SK-N-SH (cell line): ENCODE data around the gene PGD. TPM values are rescaled to one million over a fixed set of nuclear protein-coding genes. Genes with fewer than 3 reads are reported as not detected.

ENCODE experiments used
- CTCF ChIA-PET: fragments of 300-600, 350-600 bp; formaldehyde crosslinking; extraction: SDS; loops from one replicate; lab custom pipeline; 2021; lab: Yijun Ruan, JAX
- POLR2A ChIA-PET: fragments of 350-600 bp; sonication (Branson Sonifier 250); formaldehyde crosslinking; extraction: SDS; loops from one replicate; lab custom pipeline; 2020; ENCODE audit warnings: antibody characterized with exemption, inconsistent platforms; lab: Yijun Ruan, JAX
- DNase-seq: peaks from one replicate; pipeline ENCODE4 v3.0.0; 2012
- H2AFZ ChIP-seq: fragments of 200-600 bp; sonication (generic); 2 replicates; pipeline ENCODE4 v1.8.1; 2016; ENCODE audit warnings: antibody characterized with exemption, mild to moderate bottlenecking, low read depth
- H3F3A ChIP-seq: fragments of 200-600 bp; sonication (generic); replicated peaks from 2 replicates; pipeline ENCODE3; 2016; ENCODE audit warnings: antibody characterized with exemption, mild to moderate bottlenecking; ENCODE audit not compliant: insufficient read depth
- H3K27ac ChIP-seq, 2 experiments: fragments of 200-500 bp in 1 of 2; fragments of 200-600 bp in 1 of 2; sonication (Bioruptor generic) in 1 of 2; sonication (generic), shearing (Covaris generic) in 1 of 2; 2 replicates each; pipeline versions ENCODE4 v1.5.1 to v1.6.1; 2014 to 2016; ENCODE audit warnings: low read depth in 2 of 2, inconsistent platforms in 1 of 2, low read length in 1 of 2, mild to moderate bottlenecking in 1 of 2, mixed read lengths in 1 of 2
- H3K27me3 ChIP-seq: fragments of 200-600 bp; sonication (generic), shearing (Covaris generic); 2 replicates; pipeline ENCODE4 v1.6.1; 2016; ENCODE audit warnings: mixed run types; ENCODE audit not compliant: insufficient read depth
- H3K36me3 ChIP-seq, 2 experiments: fragments of 200-500 bp in 1 of 2; fragments of 200-600 bp in 1 of 2; sonication (Bioruptor generic) in 1 of 2; sonication (generic) in 1 of 2; replicated peaks in 1 of 2; 2 replicates each; pipeline versions ENCODE3 to v1.5.1; 2014 to 2016; ENCODE audit warnings: low read length in 1 of 2, mild to moderate bottlenecking in 1 of 2; ENCODE audit not compliant: insufficient read depth in 2 of 2, control insufficient read depth in 1 of 2
- H3K4me1 ChIP-seq, 2 experiments: fragments of 200-500 bp in 1 of 2; fragments of 200-600 bp in 1 of 2; sonication (Bioruptor generic) in 1 of 2; sonication (generic), shearing (Covaris generic) in 1 of 2; 2 replicates each; pipeline versions ENCODE4 v1.5.1 to v1.6.1; 2014 to 2016; ENCODE audit warnings: low read depth in 1 of 2, low read length in 1 of 2, mixed run types in 1 of 2; ENCODE audit not compliant: insufficient read depth in 2 of 2, control insufficient read depth in 1 of 2
- H3K4me2 ChIP-seq: fragments of 200-600 bp; sonication (generic), shearing (Covaris generic); 2 replicates; pipeline ENCODE4 v1.6.1; 2017; ENCODE audit warnings: mixed run types
- H3K4me3 ChIP-seq, 2 experiments: fragments of 200-500 bp in 1 of 2; fragments of 200-600 bp in 1 of 2; sonication (Bioruptor generic) in 1 of 2; sonication (generic), shearing (Covaris generic) in 1 of 2; 2 replicates each; pipeline versions ENCODE4 v1.5.1 to v1.8.1; 2014 to 2016; ENCODE audit warnings: low read depth in 2 of 2, inconsistent platforms in 1 of 2, low read length in 1 of 2, mild to moderate bottlenecking in 1 of 2, mixed read lengths in 1 of 2, moderate library complexity in 1 of 2
- H3K79me2 ChIP-seq: fragments of 200-600 bp; sonication (generic); 2 replicates; pipeline ENCODE4 v1.8.1; 2017; ENCODE audit warnings: mild to moderate bottlenecking; ENCODE audit not compliant: insufficient read depth
- H3K9ac ChIP-seq: fragments of 200-600 bp; sonication (generic); 2 replicates; pipeline ENCODE4 v1.6.1; 2017; ENCODE audit warnings: mixed run types
- H3K9me2 ChIP-seq: fragments of 200-600 bp; sonication (generic); 2 replicates; pipeline ENCODE4 v1.6.1; 2017; ENCODE audit warnings: mixed run types
- H3K9me3 ChIP-seq: fragments of 200-600 bp; sonication (generic); 2 replicates; pipeline ENCODE4 v1.6.1; 2017; ENCODE audit warnings: mixed run types, mild to moderate bottlenecking, moderate library complexity
- H4K20me1 ChIP-seq: fragments of 200-600 bp; sonication (generic); 2 replicates; pipeline ENCODE4 v1.6.1; 2017; ENCODE audit warnings: mild to moderate bottlenecking, mixed run types; ENCODE audit not compliant: insufficient read depth
- CHD2 ChIP-seq: fragments of 150-350 bp; IDR thresholded peaks from 2 replicates; pipeline ENCODE4 v1.6.1; 2018; ENCODE audit warnings: low read length; ENCODE audit not compliant: partially characterized antibody
- ELF1 ChIP-seq: IDR thresholded peaks from 2 replicates; pipeline ENCODE4 v1.4.0; 2012
- EZH2phosphoT487 ChIP-seq: fragments of 200-600 bp; sonication (generic); IDR thresholded peaks from 2 replicates; pipeline ENCODE4 v1.6.1; 2017; ENCODE audit warnings: low read depth, mixed run types, mild to moderate bottlenecking, antibody characterized with exemption, moderate library complexity, borderline replicate concordance
- FOSL2 ChIP-seq: IDR thresholded peaks from 2 replicates; pipeline ENCODE4 v1.4.0; 2012; ENCODE audit warnings: low read depth, mild to moderate bottlenecking, moderate library complexity, borderline replicate concordance
- FOXJ3 ChIP-seq: sonication (generic); formaldehyde crosslinking; IDR thresholded peaks from 2 replicates; pipeline ENCODE4 v1.5.1; 2020; ENCODE audit warnings: mild to moderate bottlenecking, missing genetic modification reagents
- GABPA ChIP-seq: IDR thresholded peaks from 2 replicates; pipeline ENCODE4 v1.4.0; 2012; ENCODE audit warnings: low read depth, mild to moderate bottlenecking
- IRF3 ChIP-seq: fragments of 150-350 bp; IDR thresholded peaks from 2 replicates; pipeline ENCODE4 v1.6.1; 2016; ENCODE audit warnings: mild to moderate bottlenecking, low read depth, low read length
- NRF1 ChIP-seq: IDR thresholded peaks from 2 replicates; pipeline ENCODE4 v1.6.1; 2012; ENCODE audit warnings: low read depth, mild to moderate bottlenecking, low read length
- RCOR1 ChIP-seq: fragments of 150-350 bp; IDR thresholded peaks from 2 replicates; pipeline ENCODE4 v1.6.1; 2017; ENCODE audit warnings: antibody characterized with exemption, low read length
- REST ChIP-seq: IDR thresholded peaks from 2 replicates; pipeline ENCODE4 v1.6.1; 2012; ENCODE audit warnings: mild to moderate bottlenecking, low read depth, low read length, moderate library complexity
- RXRA ChIP-seq: IDR thresholded peaks from 2 replicates; pipeline ENCODE4 v1.4.0; 2012; ENCODE audit warnings: low read depth, mild to moderate bottlenecking, borderline replicate concordance
- SIN3A ChIP-seq: IDR thresholded peaks from 2 replicates; pipeline ENCODE4 v1.6.1; 2012; ENCODE audit warnings: low read depth, mild to moderate bottlenecking, low read length, moderate library complexity, borderline replicate concordance
- TEAD4 ChIP-seq: IDR thresholded peaks from 2 replicates; pipeline ENCODE4 v1.4.0; 2012; ENCODE audit warnings: mild to moderate bottlenecking, borderline replicate concordance; ENCODE audit not compliant: insufficient read depth
- USF1 ChIP-seq: IDR thresholded peaks from 2 replicates; pipeline ENCODE4 v1.4.0; 2012; ENCODE audit warnings: low read depth, borderline replicate concordance
- YY1 ChIP-seq: IDR thresholded peaks from 2 replicates; pipeline ENCODE4 v1.4.0; 2012; ENCODE audit warnings: low read depth, mild to moderate bottlenecking
- ZBTB33 ChIP-seq: IDR thresholded peaks from 2 replicates; pipeline ENCODE4 v1.4.0; 2012; ENCODE audit warnings: low read depth, borderline replicate concordance
- WGBS: methylation state at CpG from one replicate; pipeline ENCODE4 v1.1.6; 2017; ENCODE audit warnings: low lambda C conversion rate; 5-methylcytosine and 5-hydroxymethylcytosine counted together
- polyA plus RNA-seq, 3 experiments: library from polyadenylated mRNA; depleted of rRNA; stranded (reverse); fragments of >200 nt; gene quantifications; 2 replicates each; pipeline ENCODE4 v1.2.3, GENCODE V29; 2012

The PGD gene
- polyA plus RNA-seq, 1 of the 3 experiments (the other 2 are of a cell fraction), result 76.2 TPM

GRCh38 chr1:10438677-10439163 lies 39.9 kb downstream of the PGD start:
- H3K79me2 ChIP-seq, result no peaks in the 10 kb centered on the region
- WGBS, result 89% methylated on average over 7 of the region's 7 CpGs
- no peaks in the 10 kb centered on the region for H3K9me3 ChIP-seq
- H3K9ac ChIP-seq, result no peak overlapping the region
- peaks cover 0 to 5% of the 10 kb centered on the region in 2 experiments; a peak in 1 of 4 replicates for H3K4me1 ChIP-seq
- DNase-seq, result no peak
- CTCF ChIA-PET, result interaction anchor here (10.8 kb wide), 1 partner anchor 56 kb away, joined by 203 read pairs; no protein-coding TSS in a partner anchor
- H3K4me3 ChIP-seq, result no peak overlapping the region
- H2AFZ ChIP-seq, result no peak overlapping the region
- H3K27ac ChIP-seq, result no peak overlapping the region
- no peaks in the 10 kb centered on the region for H4K20me1 ChIP-seq
- TF ChIP-seq SIN3A (no peak), ZBTB33 (no peak), ELF1 (no peak), FOXJ3 (CRISPR knock-in tag) (no peak), CHD2 (no peak)
- peaks cover 3 to 5% of the 10 kb centered on the region in 2 experiments for H3K36me3 ChIP-seq
- no peaks in the 10 kb centered on the region for H3K9me2 ChIP-seq
- POLR2A ChIA-PET, result no interaction called here
- no peak overlapping the region for H3K4me2 ChIP-seq
- H3K27me3 ChIP-seq, result no peaks in the 10 kb centered on the region
- peaks cover 4% of the 10 kb centered on the region for H3F3A ChIP-seq

- no peaks in the 10 kb centered on the region for H4K20me1 ChIP-seq
- WGBS, result 97% methylated on average over 2 of the region's 2 CpGs
- no peaks in the 10 kb centered on the region for H3K79me2 ChIP-seq
- no peak overlapping the region for H3K4me3 ChIP-seq
- no peak overlapping the region for H3K9ac ChIP-seq
- ChIA-PET CTCF (no interaction called here), POLR2A (no interaction called here)
- DNase-seq, result no peak
- peaks cover 0 to 5% of the 10 kb centered on the region in 2 experiments; a peak in 1 of 4 replicates for H3K4me1 ChIP-seq
- no peak for TF ChIP-seq ZBTB33
- no peak for TF ChIP-seq RCOR1
- TF ChIP-seq CHD2, result no peak
- TF ChIP-seq GABPA, result no peak
- no peak for TF ChIP-seq YY1
- no peak for TF ChIP-seq FOSL2
- no peak for TF ChIP-seq IRF3
- TF ChIP-seq REST, result no peak
- no peak for TF ChIP-seq EZH2phosphoT487
- TF ChIP-seq TEAD4, result no peak
- TF ChIP-seq USF1, result no peak
- no peak for TF ChIP-seq NRF1
- no peak for TF ChIP-seq RXRA
- TF ChIP-seq, all 33 proteins: peak for 0
- H3F3A ChIP-seq, result peaks cover 4% of the 10 kb centered on the region
- no peaks in the 10 kb centered on the region for H3K9me3 ChIP-seq
- no peak overlapping the region for H3K4me2 ChIP-seq
- H2AFZ ChIP-seq, result no peak overlapping the region
- H3K27ac ChIP-seq, result no peak overlapping the region
- no peaks in the 10 kb centered on the region for H3K27me3 ChIP-seq
- no peaks in the 10 kb centered on the region for H3K9me2 ChIP-seq
- H3K36me3 ChIP-seq, result peaks cover 0 to 5% of the 10 kb centered on the region in 2 experiments
Observed at GRCh38 chr1:10440305-10440704, 41.4 kb downstream of the PGD start.
